NCI-H187 treated with DMSO at 0.1 percent for 48 hours (cell line): ENCODE results near the gene DCC.

ENCODE experiments used
- DNase-seq: peaks from one replicate; lab custom pipeline; 2025; lab: John Stamatoyannopoulos, UW

DCC gene

GRCh38 chr18:53521068-53521467 is 1181.1 kb downstream of the DCC start:
- DNase-seq, result no peak

DNA sequence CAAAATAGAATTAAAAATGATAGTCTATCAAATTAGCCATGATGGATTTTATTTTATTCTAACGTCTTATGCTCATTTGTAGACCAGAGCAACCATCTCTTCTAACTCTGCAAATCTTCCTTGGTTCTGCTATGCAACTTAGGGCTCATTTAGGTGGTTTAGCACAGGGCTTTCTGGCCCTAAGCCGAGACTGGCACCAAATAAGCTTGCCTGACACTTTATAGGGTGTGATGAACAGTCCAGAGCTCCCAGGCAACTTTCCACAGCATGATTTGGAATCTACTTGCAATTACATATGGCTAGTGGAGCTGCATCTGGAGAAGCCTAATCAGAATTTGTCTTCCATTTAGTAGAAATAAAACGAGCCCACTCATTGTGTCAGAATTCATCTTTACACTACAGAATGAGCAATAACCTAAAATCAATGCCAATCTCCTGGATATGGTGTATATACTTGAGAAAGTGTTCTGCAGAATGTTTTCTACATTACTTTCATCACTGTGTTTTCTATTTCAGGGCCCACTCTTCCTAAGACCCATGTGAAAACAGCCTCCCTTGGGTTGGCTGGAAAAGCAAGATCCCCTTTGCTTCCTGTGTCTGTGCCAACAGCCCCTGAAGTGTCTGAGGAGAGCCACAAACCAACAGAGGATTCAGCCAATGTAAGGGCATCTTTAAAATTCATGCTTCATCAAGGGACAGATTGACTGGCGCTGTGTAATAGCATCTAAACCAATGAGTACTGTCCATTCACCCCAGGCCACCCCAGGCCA is 1186.3 kb downstream of the DCC start:
- DNase-seq, result no peak

- no peak for DNase-seq
Measured at GRCh38 chr18:53527365-53527764, 1187.4 kb downstream of the DCC start.

DNA sequence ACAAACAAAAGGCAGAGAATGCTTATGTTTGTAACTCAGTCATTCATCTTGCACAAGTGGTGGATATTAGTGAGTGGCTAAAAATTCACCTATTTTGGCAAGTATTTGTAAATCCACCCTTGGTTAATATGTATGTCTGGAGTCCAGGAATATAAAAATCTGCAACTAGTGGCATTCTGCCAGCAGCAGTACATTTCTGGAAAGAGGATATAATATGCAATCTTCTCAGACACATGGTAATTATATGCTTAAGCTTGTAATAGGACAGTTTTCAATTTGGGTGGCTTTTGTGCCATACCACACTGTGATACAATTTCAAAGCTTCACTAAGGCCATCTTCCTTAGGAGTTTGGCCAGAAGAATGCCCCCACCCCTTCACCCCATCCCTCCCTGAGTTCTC is 1191.2 kb downstream of the DCC start:
- no peak for DNase-seq

- no peak for DNase-seq
Measured at GRCh38 chr18:53531896-53532295, 1191.9 kb downstream of the DCC start.

GRCh38 chr18:53534203-53534602 is 1194.2 kb downstream of the DCC start:
- DNase-seq, result no peak

GRCh38 chr18:53534695-53535094 is 1194.7 kb downstream of the DCC start:
- DNase-seq, result no peak

DNA sequence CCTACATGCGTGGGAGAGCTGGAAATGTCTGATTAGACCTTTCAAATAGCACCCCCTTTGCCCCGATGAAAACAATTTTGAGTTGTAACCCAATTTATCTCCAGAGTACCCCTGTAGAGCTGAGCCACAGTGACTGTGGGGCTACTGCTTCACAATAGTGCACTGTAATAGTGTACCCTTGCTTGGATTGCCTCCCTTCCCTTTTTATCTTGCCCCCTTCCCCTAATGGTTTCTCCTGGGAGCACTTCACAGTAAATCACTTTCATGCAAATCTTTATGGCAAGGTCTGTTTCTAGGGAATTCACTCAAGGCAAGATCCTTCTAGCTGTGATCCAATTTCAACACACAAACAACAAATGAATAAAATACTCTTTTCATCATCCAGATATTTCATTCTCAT is 1196.9 kb downstream of the DCC start:
- DNase-seq, result no peak

DNA sequence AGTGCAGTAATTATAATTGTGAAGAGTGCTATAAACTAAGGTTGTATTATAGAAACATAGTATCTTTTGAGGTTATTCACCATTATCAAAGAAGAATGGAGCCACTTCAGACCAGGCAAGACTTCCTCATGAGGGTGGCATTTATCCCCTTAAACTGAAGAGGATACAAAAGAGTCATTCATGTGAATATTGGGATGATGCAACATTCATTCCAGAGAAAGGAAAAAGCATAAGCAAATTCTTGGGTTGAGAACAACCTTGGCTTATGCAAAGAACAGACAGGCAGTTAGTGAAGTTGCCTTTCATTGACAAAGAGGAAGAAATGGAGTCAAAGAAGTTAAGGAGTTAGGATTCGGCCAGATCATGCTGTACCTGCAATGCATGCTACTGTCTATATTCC is 1201.9 kb downstream of the DCC start:
- no peak for DNase-seq

- DNase-seq, result no peak
Measured at GRCh38 chr18:53543711-53544110, 1203.7 kb downstream of the DCC start.

- no peak for DNase-seq
Measured at GRCh38 chr18:53544917-53545316, 1204.9 kb downstream of the DCC start.

- no peak for DNase-seq
Measured at GRCh38 chr18:53551868-53552426, 1212.0 kb downstream of the DCC start.

- no peak for DNase-seq
Measured at GRCh38 chr18:53553030-53553429, 1213.0 kb downstream of the DCC start.

DNA sequence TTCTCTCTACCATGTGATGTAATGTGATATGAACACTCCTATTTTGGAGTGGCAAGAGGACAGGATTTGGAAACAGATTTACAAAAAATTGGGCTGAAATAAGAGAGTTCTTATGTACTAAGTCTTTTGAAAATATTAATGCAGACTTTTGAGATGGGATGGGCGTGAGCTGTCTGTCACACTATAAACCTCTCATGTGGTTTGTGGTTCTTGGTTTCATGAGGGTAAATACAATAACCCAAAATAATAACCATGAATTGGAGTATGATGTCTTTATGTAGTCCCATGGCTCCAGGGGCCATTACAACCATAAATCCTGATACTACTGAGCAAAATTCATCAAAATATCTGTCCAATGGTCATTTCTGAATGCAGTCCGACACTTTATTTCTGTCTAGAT is 1216.5 kb downstream of the DCC start:
- no peak for DNase-seq

- DNase-seq, result no peak
Measured at GRCh38 chr18:53560546-53560945, 1220.5 kb downstream of the DCC start.

GRCh38 chr18:53566626-53567025 is 1226.6 kb downstream of the DCC start:
- no peak for DNase-seq

- DNase-seq, result no peak
Measured at GRCh38 chr18:53567929-53568574, 1228.1 kb downstream of the DCC start.
